Hepatocyte (in vitro differentiated cells): Measurements from ENCODE around the gene OBSCN. TPM values are rescaled to one million over a fixed set of nuclear protein-coding genes. Genes with fewer than 3 reads are reported as not detected.
A peak's percentile ranks its signal among the peaks of the same experiment; 100 is the strongest.

ENCODE experiments used
- DNase-seq: peaks from one replicate; pipeline ENCODE4 v3.0.0-alpha.2; 2016; ENCODE audit warnings: low spot score
- H2AFZ ChIP-seq: fragments of 200-600 bp; sonication (generic); 2 replicates; pipeline ENCODE4 v1.6.0; 2016; ENCODE audit warnings: antibody characterized with exemption, mild to moderate bottlenecking
- H3K27ac ChIP-seq: fragments of 200-600 bp; sonication (generic); 2 replicates; pipeline ENCODE4 v1.5.1; 2016; ENCODE audit warnings: mild to moderate bottlenecking
- H3K27me3 ChIP-seq: fragments of 200-600 bp; sonication (generic); 2 replicates; pipeline ENCODE4 v1.6.1; 2016
- H3K36me3 ChIP-seq: fragments of 200-600 bp; sonication (generic); replicated peaks from 2 replicates; pipeline ENCODE4 v1.5.1; 2016; ENCODE audit warnings: low read depth; ENCODE audit not compliant: insufficient read depth
- H3K4me1 ChIP-seq: fragments of 200-600 bp; sonication (generic); 2 replicates; pipeline ENCODE4 v1.5.1; 2016; ENCODE audit warnings: mild to moderate bottlenecking, moderate library complexity; ENCODE audit not compliant: insufficient read depth
- H3K4me2 ChIP-seq: fragments of 200-600 bp; sonication (generic); 2 replicates; pipeline ENCODE4 v1.6.0; 2016
- H3K4me3 ChIP-seq: fragments of 200-600 bp; sonication (generic); 2 replicates; pipeline ENCODE4 v1.5.1; 2016; ENCODE audit warnings: mild to moderate bottlenecking
- H3K79me2 ChIP-seq: fragments of 200-600 bp; sonication (generic); 2 replicates; pipeline ENCODE4 v1.6.0; 2017; ENCODE audit warnings: mild to moderate bottlenecking
- H3K9me2 ChIP-seq: fragments of 200-600 bp; sonication (generic); replicated peaks from 2 replicates; pipeline ENCODE4 v1.6.0; 2017; ENCODE audit warnings: mild to moderate bottlenecking; ENCODE audit not compliant: insufficient read depth
- H3K9me3 ChIP-seq: fragments of 200-600 bp; sonication (generic); 2 replicates; pipeline ENCODE4 v1.5.1; 2016; ENCODE audit warnings: low read depth, mild to moderate bottlenecking
- H4K20me1 ChIP-seq: fragments of 200-600 bp; sonication (generic); 2 replicates; pipeline ENCODE4 v1.6.0; 2016; ENCODE audit warnings: mild to moderate bottlenecking; ENCODE audit not compliant: insufficient read depth, poor library complexity, severe bottlenecking
- CTCF ChIP-seq: fragments of 200-600 bp; sonication (generic); IDR thresholded peaks from 2 replicates; pipeline ENCODE4 v1.5.1; 2016; ENCODE audit warnings: antibody characterized with exemption, mild to moderate bottlenecking; ENCODE audit not compliant: poor library complexity
- EZH2 ChIP-seq: fragments of 200-600 bp; sonication (generic); IDR thresholded peaks from 2 replicates; pipeline ENCODE4 v1.6.1; 2016; ENCODE audit warnings: antibody characterized with exemption, mild to moderate bottlenecking, borderline replicate concordance
- EZH2phosphoT487 ChIP-seq: fragments of 200-600 bp; sonication (generic); IDR thresholded peaks from one replicate; pipeline ENCODE4 v1.6.1; 2018; ENCODE audit warnings: antibody characterized with exemption, mild to moderate bottlenecking, low read depth, moderate library complexity; ENCODE audit not compliant: unreplicated experiment, severe bottlenecking
- WGBS: methylation state at CpG from one replicate; pipeline ENCODE4 v1.1.6; 2016; ENCODE audit warnings: low lambda C conversion rate; ENCODE audit errors: missing lambda C conversion rate; 5-methylcytosine and 5-hydroxymethylcytosine counted together
- polyA plus RNA-seq: library from polyadenylated mRNA; unstranded; fragments of >200 nt; fragmentation: Nextera tagmentation; extraction: Ambion mirVana; gene quantifications from 2 replicates; pipeline ENCODE4 v1.2.1, GENCODE V29; 2016
- total RNA-seq: library from RNA; depleted of rRNA; stranded (reverse); fragments of >200 nt; gene quantifications from 2 replicates; pipeline ENCODE4 v1.2.3, GENCODE V29; 2014

OBSCN gene
- total and polyA plus RNA-seq, 2 experiments from 2014 or later, result 15.0 to 22.4 TPM

GRCh38 chr1:228176461-228177182, 31.2 kb upstream of the OBSCN start:
- Histone ChIP-seq H3K9me2 (no peaks in the 10 kb centered on the region), H3K27ac (no peak overlapping the region), H3K4me1 (no peaks in the 10 kb centered on the region), H3K9me3 (no peaks in the 10 kb centered on the region), H3K4me3 (no peak overlapping the region), H3K27me3 (no peaks in the 10 kb centered on the region), H3K4me2 (no peak overlapping the region), H4K20me1 (no peaks in the 10 kb centered on the region), H2AFZ (no peak overlapping the region), H3K79me2 (peaks cover 5% of the 10 kb centered on the region), H3K36me3 (no peaks in the 10 kb centered on the region)
- no peak for DNase-seq
- 95% methylated on average over 19 of the region's 19 CpGs for WGBS
- TF ChIP-seq CTCF (no peak), EZH2 (no peak), EZH2phosphoT487 (no peak)

- DNase-seq, result no peak
- Histone ChIP-seq H3K9me3 (no peaks in the 10 kb centered on the region), H4K20me1 (no peaks in the 10 kb centered on the region), H3K27ac (no peak overlapping the region), H3K79me2 (peaks cover 3% of the 10 kb centered on the region), H3K4me3 (no peak overlapping the region), H3K4me2 (no peak overlapping the region), H3K4me1 (no peaks in the 10 kb centered on the region), H3K9me2 (no peaks in the 10 kb centered on the region), H3K36me3 (no peaks in the 10 kb centered on the region), H3K27me3 (no peaks in the 10 kb centered on the region), H2AFZ (no peak overlapping the region)
- 95% methylated on average over 5 of the region's 5 CpGs for WGBS
- TF ChIP-seq CTCF, result no peak
- TF ChIP-seq EZH2, result no peak
- no peak for TF ChIP-seq EZH2phosphoT487
Observed at GRCh38 chr1:228177183-228177475, 30.7 kb upstream of the OBSCN start.

- no peak overlapping the region for H2AFZ ChIP-seq
- 94% methylated on average over 12 of the region's 12 CpGs for WGBS
- no peak overlapping the region for H3K4me3 ChIP-seq
- no peak overlapping the region for H3K4me2 ChIP-seq
- no peak for DNase-seq
- H3K27ac ChIP-seq, result peak overlapping the region; percentile 22
- no peaks in the 10 kb centered on the region for H4K20me1 ChIP-seq
- peaks cover under 1% of the 10 kb centered on the region for H3K79me2 ChIP-seq
- H3K4me1 ChIP-seq, result no peaks in the 10 kb centered on the region
- no peaks in the 10 kb centered on the region for H3K9me3 ChIP-seq
- no peaks in the 10 kb centered on the region for H3K9me2 ChIP-seq
- H3K27me3 ChIP-seq, result no peaks in the 10 kb centered on the region
- H3K36me3 ChIP-seq, result no peaks in the 10 kb centered on the region
- TF ChIP-seq CTCF (no peak), EZH2 (no peak), EZH2phosphoT487 (no peak)
Observed at GRCh38 chr1:228177721-228178710, 29.8 kb upstream of the OBSCN start.
